Thyroid gland (tissue), 4 donors: ENCODE results near the gene SAMD5. TPM values are rescaled to one million over a fixed set of nuclear protein-coding genes. Genes with fewer than 3 reads are reported as not detected.

Experiments used
- DNase-seq, 2 donors: peaks; one replicate each; pipeline ENCODE4 v3.0.0-alpha.2; 2019
- H3K27ac ChIP-seq, 3 donors: fragments of 200-600 bp; sonication (generic); 1 replicate in 2 of 3; 2 replicates in 1 of 3; pipeline ENCODE4 v1.5.1; 2016 to 2019; ENCODE audit warnings: mild to moderate bottlenecking in 1 of 3, moderate library complexity in 1 of 3
- H3K27me3 ChIP-seq: fragments of 200-600 bp; sonication (generic); one replicate; pipeline ENCODE4 v1.5.1; 2019
- H3K36me3 ChIP-seq, 2 donors: fragments of 200-600 bp; sonication (generic); one replicate each; pipeline ENCODE4 v1.5.1; 2016 to 2019
- H3K4me1 ChIP-seq, 2 donors: fragments of 200-600 bp; sonication (generic); one replicate each; pipeline ENCODE4 v1.5.1; 2017 to 2019
- H3K4me3 ChIP-seq, 3 donors: fragments of 200-600 bp; sonication (generic); replicated peaks in 1 of 3; 1 replicate in 2 of 3; 2 replicates in 1 of 3; pipeline ENCODE4 v1.5.1; 2016; ENCODE audit warnings: mild to moderate bottlenecking in 1 of 3
- H3K9me3 ChIP-seq: fragments of 200-600 bp; sonication (generic); one replicate; pipeline ENCODE4 v1.5.1; 2017
- POLR2A ChIP-seq, 2 donors: fragments of 450-650 bp; IDR thresholded peaks; one replicate each; pipeline ENCODE4 v1.6.1; 2017; ENCODE audit warnings: antibody characterized with exemption in 2 of 2, mild to moderate bottlenecking in 2 of 2, moderate library complexity in 1 of 2
- WGBS, 2 donors: methylation state at CpG; one replicate each; pipeline ENCODE4 v1.1.5; 2017; 5-methylcytosine and 5-hydroxymethylcytosine counted together
- intact Hi-C: fragments of 100-400 bp; cut with DNase I; formaldehyde crosslinking; loops from one replicate; pipeline ENCODE4 v1.15.1; 2023
- total RNA-seq, 4 donors: library from RNA; depleted of rRNA; stranded (reverse); fragments of >200 nt; gene quantifications; one replicate each; pipeline ENCODE4 v1.2.3, GENCODE V29; 2016
- TF ChIP-seq, protein P1 (sequence below), 6 experiments: fragments of 200-600 bp in 3 of 6; fragments of 450-650 bp in 3 of 6; sonication (generic) in 3 of 6; IDR thresholded peaks; one replicate each; pipeline ENCODE4 v1.5.1; 2016 to 2019; ENCODE audit warnings: antibody characterized with exemption in 6 of 6, mild to moderate bottlenecking in 2 of 6, inconsistent platforms in 1 of 6, moderate library complexity in 1 of 6

The SAMD5 gene
- total RNA-seq: 1 to 10 TPM; 2.0 to 8.9 (median 5.2) TPM

DNA sequence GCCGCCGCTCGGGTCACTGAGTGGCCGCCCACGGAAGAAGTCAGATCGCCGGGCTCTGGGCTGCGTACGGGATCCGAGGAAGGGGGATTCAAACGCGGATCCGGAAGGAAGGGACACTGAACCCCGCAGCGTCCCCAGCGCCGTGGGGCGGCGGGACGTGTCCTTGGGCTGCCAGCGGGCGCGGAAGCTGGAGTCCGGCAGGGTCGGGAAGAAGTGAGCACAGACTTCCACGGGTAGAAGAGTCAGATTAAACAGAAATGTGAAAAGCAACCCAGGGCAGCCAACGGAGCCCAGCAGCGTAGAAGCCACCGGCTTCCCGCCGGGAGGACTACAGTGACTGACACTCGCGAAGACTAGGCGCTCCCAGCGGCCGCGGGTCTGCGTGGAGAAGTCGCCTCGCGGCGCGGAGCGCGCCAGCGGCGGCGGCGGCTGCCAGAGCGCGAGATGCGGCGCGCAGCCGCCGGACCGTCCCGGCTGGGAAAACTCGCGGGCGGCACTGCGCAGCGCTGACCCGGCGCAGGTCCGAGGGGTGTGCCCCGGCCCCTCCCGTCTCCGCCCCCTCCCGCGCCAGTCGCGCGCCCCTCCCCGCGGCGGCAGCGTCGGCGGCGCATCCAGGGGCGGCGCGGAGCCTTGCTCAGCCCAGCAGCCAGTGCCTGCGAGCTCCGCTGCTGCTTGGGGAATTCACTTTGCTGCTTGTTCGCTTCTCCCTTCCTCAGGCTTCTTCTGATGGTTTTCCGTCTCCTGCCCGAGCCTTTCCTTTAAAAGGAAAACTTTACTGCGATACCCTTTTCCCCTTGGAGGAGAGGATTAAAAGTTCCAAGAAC lies at the start of gene SAMD5:
SAMD5 (plus strand) TSS at position 649 of the 824 bp plus-strand sequence. CDS start 239 bp downstream, outside the sequence.
- peak in 1 of 2 donors; percentile 72 for TF ChIP-seq POLR2A (IDR thresholded peaks at IDR 0.05)
- TF ChIP-seq, protein P1, sequence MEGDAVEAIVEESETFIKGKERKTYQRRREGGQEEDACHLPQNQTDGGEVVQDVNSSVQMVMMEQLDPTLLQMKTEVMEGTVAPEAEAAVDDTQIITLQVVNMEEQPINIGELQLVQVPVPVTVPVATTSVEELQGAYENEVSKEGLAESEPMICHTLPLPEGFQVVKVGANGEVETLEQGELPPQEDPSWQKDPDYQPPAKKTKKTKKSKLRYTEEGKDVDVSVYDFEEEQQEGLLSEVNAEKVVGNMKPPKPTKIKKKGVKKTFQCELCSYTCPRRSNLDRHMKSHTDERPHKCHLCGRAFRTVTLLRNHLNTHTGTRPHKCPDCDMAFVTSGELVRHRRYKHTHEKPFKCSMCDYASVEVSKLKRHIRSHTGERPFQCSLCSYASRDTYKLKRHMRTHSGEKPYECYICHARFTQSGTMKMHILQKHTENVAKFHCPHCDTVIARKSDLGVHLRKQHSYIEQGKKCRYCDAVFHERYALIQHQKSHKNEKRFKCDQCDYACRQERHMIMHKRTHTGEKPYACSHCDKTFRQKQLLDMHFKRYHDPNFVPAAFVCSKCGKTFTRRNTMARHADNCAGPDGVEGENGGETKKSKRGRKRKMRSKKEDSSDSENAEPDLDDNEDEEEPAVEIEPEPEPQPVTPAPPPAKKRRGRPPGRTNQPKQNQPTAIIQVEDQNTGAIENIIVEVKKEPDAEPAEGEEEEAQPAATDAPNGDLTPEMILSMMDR (IDR thresholded peaks at IDR 0.05): peak in 2 of 6 experiments; percentile 4 to 10
- WGBS, 2 donors: 0 to 1% methylated on average over 34 to 54 of the region's 90 CpGs
- Histone ChIP-seq H3K9me3 (no peaks in the 10 kb centered on the region), H3K36me3 (no peaks in the 10 kb centered on the region), H3K27ac (peak within 1 kb of the TSS in 2 of 3 donors; percentile 61 to 64), H3K4me1 (peaks cover 9 to 15% of the 10 kb centered on the region in 2 donors), H3K4me3 (peak within 1 kb of the TSS; percentile 4 to 70 (median 57)), H3K27me3 (no peaks in the 10 kb centered on the region)
- intact Hi-C loops: loop anchor here (5.0 kb wide), 1 partner anchor 659 kb away; no protein-coding TSS in a partner anchor
- DNase-seq: peak; percentile 66 to 69

DNA sequence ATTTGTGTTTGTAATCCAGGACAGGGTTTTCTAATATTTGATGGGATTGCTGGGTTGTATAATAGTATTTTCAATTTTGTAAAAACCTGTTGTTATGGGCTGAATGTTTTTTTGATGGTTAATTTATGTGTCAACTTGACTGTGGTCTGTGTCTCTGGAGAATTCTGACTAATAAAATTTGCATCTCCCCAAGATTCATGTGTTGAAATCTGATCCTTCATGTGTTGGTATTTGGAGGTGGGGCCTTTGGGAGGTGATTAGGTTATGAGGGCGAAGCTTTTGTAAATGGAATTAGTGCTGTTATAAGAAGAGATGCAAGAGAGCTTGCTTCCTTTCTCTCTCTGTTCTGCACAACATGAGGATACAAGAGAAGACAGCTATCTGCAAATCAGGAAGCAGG lies 48.7 kb upstream of the SAMD5 start:
- WGBS, 2 donors: 97 to 100% methylated on average over 1 of the region's 1 CpG
- H3K9me3 ChIP-seq: no peaks in the 10 kb centered on the region
- TF ChIP-seq, protein P1 (IDR thresholded peaks at IDR 0.05): no peak
- TF ChIP-seq POLR2A (IDR thresholded peaks at IDR 0.05): no peak
- no peak overlapping the region for H3K4me3 ChIP-seq
- H3K36me3 ChIP-seq: no peaks in the 10 kb centered on the region
- intact Hi-C loops: no loop called here
- no peak for DNase-seq
- no peak overlapping the region for H3K27ac ChIP-seq
- no peaks in the 10 kb centered on the region for H3K4me1 ChIP-seq
- H3K27me3 ChIP-seq: no peaks in the 10 kb centered on the region

DNA sequence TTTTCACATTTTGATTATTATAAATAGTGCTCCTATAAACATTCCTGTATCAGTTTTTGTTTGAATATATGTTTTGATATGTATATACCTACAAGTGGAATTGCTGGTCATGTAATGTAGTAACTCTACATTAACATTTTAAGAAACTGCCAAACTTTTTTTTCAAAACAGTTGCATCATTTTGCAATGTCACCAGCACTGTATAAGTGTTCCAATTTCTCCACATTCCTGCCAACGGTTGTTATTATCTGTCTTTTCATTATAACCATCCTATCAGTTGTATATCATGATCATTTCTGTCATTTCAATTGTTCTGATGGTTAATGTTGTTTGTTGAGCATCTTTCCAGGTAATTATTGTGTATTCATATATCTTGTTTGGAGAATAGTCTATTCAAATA lies 44.8 kb upstream of the SAMD5 start:
- 82 to 87% methylated on average over 1 of the region's 1 CpG for whole genome bisulfite sequencing, 2 donors
- no peaks in the 10 kb centered on the region for H3K36me3 ChIP-seq
- no peaks in the 10 kb centered on the region for H3K9me3 ChIP-seq
- no peak for DNase-seq
- TF ChIP-seq, protein P1 (IDR thresholded peaks at IDR 0.05): no peak
- TF ChIP-seq POLR2A (IDR thresholded peaks at IDR 0.05): no peak
- no peak overlapping the region for H3K27ac ChIP-seq
- H3K4me3 ChIP-seq: no peak overlapping the region
- H3K27me3 ChIP-seq: no peaks in the 10 kb centered on the region
- intact Hi-C loops: no loop called here
- H3K4me1 ChIP-seq: no peaks in the 10 kb centered on the region

DNA sequence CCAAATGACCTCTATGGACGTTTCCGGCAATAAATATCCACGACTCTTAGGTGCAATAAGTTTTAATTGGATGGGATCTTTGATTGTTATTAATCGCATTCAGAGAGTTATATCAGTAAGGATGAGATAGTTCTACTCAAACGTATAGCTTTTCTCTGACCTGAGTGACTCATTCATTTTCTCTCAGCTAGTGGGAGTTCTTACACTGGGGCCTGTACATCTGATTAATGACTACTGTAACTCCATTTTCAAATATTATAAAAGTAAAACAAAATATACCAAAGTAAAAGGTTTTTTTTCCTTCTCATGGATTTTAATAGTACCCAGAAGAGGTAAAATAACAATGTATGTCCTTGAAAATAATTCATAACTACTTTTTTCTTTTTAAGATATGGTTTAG lies 41.1 kb upstream of the SAMD5 start:
- TF ChIP-seq, protein P1 (IDR thresholded peaks at IDR 0.05): no peak
- TF ChIP-seq POLR2A (IDR thresholded peaks at IDR 0.05): no peak
- DNase-seq: no peak

DNA sequence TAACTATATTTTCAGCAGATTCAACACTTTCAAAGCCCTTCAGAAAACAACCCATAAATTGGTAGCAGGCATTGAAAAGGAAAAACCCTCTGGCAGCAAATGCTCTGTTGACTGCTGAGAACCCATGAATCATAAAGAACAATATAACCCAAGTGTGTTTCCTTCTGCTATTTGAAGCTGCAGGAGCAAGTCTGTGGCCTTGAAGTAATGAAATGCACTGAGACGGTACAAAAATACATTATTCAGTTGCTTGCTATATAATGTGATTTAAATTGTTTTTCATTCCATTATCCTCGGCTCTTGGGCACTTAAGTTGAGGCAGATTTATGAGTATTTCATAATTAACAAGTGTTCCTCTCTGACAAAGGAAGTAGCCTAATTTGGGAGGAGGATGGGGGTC lies 40.6 kb upstream of the SAMD5 start:
- Histone ChIP-seq H3K4me1 (no peaks in the 10 kb centered on the region), H3K4me3 (no peak overlapping the region), H3K36me3 (no peaks in the 10 kb centered on the region), H3K9me3 (no peaks in the 10 kb centered on the region), H3K27me3 (no peaks in the 10 kb centered on the region), H3K27ac (no peak overlapping the region)
- DNase-seq: no peak
- TF ChIP-seq, protein P1 (IDR thresholded peaks at IDR 0.05): no peak
- TF ChIP-seq POLR2A (IDR thresholded peaks at IDR 0.05): no peak
- intact Hi-C loops: no loop called here
- 79 to 86% methylated on average over 2 of the region's 2 CpGs for WGBS, 2 donors

More for the DNA sequence above, 41.1 kb upstream of the SAMD5 start:
- Histone ChIP-seq H3K27ac (no peak overlapping the region), H3K36me3 (no peaks in the 10 kb centered on the region), H3K27me3 (no peaks in the 10 kb centered on the region), H3K9me3 (no peaks in the 10 kb centered on the region), H3K4me3 (no peak overlapping the region), H3K4me1 (no peaks in the 10 kb centered on the region)
- 76 to 78% methylated on average over 5 of the region's 5 CpGs for WGBS, 2 donors
- intact Hi-C loops: no loop called here
